ENCODE data around the gene E2F2. TPM values are rescaled to one million over a fixed set of nuclear protein-coding genes. Genes with fewer than 3 reads are reported as not detected.

The E2F2 gene
- total RNA-seq, 1 experiment from 2014 or later = 16.3 TPM

DNA sequence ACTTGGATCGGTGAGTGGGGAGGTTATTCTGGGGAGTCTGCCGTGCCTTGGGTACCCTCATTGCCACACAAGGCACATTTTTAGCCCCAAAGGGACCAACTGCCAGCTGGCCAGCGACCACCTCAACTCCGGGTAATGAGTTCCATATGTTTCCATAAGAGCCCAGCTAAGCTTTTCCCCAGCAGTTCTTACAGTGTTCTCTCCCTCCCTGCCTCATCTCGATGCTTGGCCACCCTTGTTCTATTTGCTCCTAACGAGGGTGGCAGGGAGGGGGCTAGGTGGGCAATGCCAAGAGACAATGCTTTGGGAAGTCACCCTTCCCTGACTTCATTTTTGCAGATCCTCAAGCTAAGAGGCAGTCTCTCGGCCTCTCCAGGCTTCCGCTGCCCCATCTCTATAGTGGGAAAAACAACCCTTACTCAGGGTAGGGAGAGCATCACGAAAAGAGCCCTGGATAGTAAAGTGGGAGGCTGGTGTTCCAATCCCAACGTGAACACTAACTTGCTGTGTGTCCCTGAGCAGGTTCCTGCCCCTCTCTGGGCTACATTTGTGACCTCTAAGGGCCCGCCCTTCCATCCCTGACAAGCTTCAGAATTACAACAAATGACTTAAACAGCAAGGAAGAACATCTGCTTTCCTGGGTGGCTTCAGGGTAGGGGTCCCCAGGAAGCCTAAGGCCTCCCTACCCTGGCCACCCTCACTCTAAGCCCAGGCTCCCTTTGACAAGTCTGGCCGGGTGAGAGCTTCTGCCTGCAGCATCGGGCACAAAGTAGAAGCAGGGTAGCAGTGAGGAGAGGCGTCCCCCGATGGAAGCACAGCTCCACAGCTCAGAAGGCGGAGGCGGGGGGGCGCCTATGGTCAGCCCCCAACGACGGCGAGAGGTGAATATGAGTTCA lies 22.4 kb upstream of the E2F2 start:
- Histone ChIP-seq H3K4me1 (ENCODE audit: control insufficient read depth in 1 of 2, insufficient read depth in 2 of 2, low read length in 2 of 2) (peaks cover 47 to 62% of the 10 kb centered on the region in 2 experiments), H4K20me1 (ENCODE audit: insufficient read depth) (no peaks in the 10 kb centered on the region), H2AFZ (ENCODE audit: low read depth, low read length, poor library complexity, severe bottlenecking) (no peak overlapping the region), H3K9me2 (ENCODE audit: insufficient read depth) (no peaks in the 10 kb centered on the region), H3K79me2 (ENCODE audit: insufficient read depth, low read length) (peaks cover 14% of the 10 kb centered on the region), H3K9me3 (ENCODE audit: control insufficient read depth in 1 of 2, insufficient read depth in 1 of 2, low read depth in 1 of 2, low read length in 2 of 2) (no peaks in the 10 kb centered on the region), H3K36me3 (ENCODE audit: control insufficient read depth in 1 of 2, insufficient read depth in 2 of 2, low read length in 2 of 2) (peaks cover 0 to 2% of the 10 kb centered on the region in 2 experiments; a peak in 1 of 4 replicates), H3K27ac (ENCODE audit: low read depth, low read length) (peak overlapping the region; percentile 89), H3K27me3 (ENCODE audit: insufficient read depth, low read length) (no peaks in the 10 kb centered on the region), H3K9ac (ENCODE audit: low read length) (peak overlapping the region; percentile 79), H3K4me3 (replicated peaks in 1 of 2; ENCODE audit: low read depth in 1 of 2, low read length in 2 of 2) (peak overlapping the region in 1 of 2 experiments; percentile 58; a peak in 2 of 4 replicates), H3K4me2 (ENCODE audit: low read length) (peak overlapping the region; percentile 85)
- DNase-seq (ENCODE audit: low read depth, low spot score) (no peak), ATAC-seq (no peak)
- POLR2A ChIA-PET = interaction anchor here (3.1 kb wide), 1 partner anchor 84 kb away, joined by 14 read pairs; no protein-coding TSS in a partner anchor
- CTCF ChIA-PET = interaction anchor here (0.6 to 5.3 kb wide), 3 partner anchors 84 to 112 kb away, joined by 4 to 34 read pairs (median 18); no protein-coding TSS in a partner anchor
- intact Hi-C loops (cut with micrococcal nuclease) = loop anchor here (2.0 kb wide), 1 partner anchor 83 kb away; no protein-coding TSS in a partner anchor
- RAD21 ChIA-PET (ENCODE audit: low non-redundant PET in 1 of 2, low total read pairs in 2 of 2, uncharacterized antibody in 2 of 2, unreplicated experiment in 2 of 2) = no interaction called here
- TF ChIP-seq SIN3A (IDR thresholded peaks at IDR 0.05; ENCODE audit: low read depth) (no peak), CEBPB (IDR thresholded peaks at IDR 0.05; ENCODE audit: low read depth) (no peak), FOSL1 (IDR thresholded peaks at IDR 0.05; ENCODE audit: low read depth) (no peak), SRF (IDR thresholded peaks at IDR 0.05; ENCODE audit: low read depth) (no peak), ZFX (IDR thresholded peaks at IDR 0.05) (no peak), TCF7L2 (IDR thresholded peaks at IDR 0.05; ENCODE audit: borderline replicate concordance, extremely low read depth, insufficient read depth, insufficient read length) (no peak), YY1 (IDR thresholded peaks at IDR 0.05; ENCODE audit: extremely low read depth, insufficient replicate concordance, low read depth, low read length) (no peak), CBX3 (IDR thresholded peaks at IDR 0.05; ENCODE audit: low read depth) (no peak)
- TF ChIP-seq, protein P1, sequence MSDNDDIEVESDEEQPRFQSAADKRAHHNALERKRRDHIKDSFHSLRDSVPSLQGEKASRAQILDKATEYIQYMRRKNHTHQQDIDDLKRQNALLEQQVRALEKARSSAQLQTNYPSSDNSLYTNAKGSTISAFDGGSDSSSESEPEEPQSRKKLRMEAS (IDR thresholded peaks at IDR 0.05) = no peak
- TF ChIP-seq, protein P2, sequence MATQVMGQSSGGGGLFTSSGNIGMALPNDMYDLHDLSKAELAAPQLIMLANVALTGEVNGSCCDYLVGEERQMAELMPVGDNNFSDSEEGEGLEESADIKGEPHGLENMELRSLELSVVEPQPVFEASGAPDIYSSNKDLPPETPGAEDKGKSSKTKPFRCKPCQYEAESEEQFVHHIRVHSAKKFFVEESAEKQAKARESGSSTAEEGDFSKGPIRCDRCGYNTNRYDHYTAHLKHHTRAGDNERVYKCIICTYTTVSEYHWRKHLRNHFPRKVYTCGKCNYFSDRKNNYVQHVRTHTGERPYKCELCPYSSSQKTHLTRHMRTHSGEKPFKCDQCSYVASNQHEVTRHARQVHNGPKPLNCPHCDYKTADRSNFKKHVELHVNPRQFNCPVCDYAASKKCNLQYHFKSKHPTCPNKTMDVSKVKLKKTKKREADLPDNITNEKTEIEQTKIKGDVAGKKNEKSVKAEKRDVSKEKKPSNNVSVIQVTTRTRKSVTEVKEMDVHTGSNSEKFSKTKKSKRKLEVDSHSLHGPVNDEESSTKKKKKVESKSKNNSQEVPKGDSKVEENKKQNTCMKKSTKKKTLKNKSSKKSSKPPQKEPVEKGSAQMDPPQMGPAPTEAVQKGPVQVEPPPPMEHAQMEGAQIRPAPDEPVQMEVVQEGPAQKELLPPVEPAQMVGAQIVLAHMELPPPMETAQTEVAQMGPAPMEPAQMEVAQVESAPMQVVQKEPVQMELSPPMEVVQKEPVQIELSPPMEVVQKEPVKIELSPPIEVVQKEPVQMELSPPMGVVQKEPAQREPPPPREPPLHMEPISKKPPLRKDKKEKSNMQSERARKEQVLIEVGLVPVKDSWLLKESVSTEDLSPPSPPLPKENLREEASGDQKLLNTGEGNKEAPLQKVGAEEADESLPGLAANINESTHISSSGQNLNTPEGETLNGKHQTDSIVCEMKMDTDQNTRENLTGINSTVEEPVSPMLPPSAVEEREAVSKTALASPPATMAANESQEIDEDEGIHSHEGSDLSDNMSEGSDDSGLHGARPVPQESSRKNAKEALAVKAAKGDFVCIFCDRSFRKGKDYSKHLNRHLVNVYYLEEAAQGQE (IDR thresholded peaks at IDR 0.05; ENCODE audit: low read depth) = no peak
- BruUV-seq (replicated peaks) = no TSS peak

Data from HCT116 (cell line).